ENCODE data around the gene PKMYT1.
"Not testable (repeated sequence)": the region's sequence is repeated elsewhere in the genome, so short reads cannot be mapped to it uniquely, and the experiment has no call there.

Gene PKMYT1

DNA sequence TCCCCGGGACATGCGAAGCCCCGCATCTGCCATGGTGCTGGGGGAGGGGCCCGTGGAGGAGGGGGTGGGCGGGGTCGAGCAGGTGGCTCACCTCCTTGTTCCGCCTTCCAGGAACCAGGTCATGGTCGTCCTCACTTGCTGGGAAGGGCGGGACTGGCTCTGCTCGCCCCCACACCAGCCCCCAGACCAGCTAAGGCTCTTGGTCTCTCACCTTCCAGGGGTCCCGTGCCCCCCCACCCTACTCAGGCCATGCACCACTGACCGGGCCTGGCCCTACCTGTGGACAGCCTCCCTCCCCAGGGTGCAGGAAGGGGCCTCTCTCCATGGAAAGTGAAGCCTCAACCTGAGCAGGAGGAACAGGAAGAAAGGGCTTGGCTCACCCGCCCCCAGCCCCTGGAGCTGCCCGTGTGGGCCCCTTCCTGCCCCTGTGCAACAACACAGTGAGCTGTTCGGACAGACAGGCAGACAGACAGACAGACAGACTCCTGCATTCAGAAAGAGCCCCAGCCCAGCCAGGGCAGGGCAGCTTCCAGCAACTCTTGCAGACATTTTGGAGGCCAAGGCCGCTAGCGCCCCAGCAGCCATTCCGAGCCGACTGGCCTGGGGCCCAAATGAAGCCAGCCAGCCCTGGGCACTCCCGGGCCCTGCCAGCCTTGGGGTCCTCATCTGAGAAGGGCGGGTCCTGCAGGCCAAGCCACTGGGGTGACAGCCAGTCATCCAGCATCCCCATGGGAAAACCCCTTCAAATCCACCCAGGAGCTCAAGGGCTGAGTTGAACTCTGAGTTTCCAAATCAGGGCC is 24.3 kb downstream of the PKMYT1 start:
- no peak for DNase-seq

DNA sequence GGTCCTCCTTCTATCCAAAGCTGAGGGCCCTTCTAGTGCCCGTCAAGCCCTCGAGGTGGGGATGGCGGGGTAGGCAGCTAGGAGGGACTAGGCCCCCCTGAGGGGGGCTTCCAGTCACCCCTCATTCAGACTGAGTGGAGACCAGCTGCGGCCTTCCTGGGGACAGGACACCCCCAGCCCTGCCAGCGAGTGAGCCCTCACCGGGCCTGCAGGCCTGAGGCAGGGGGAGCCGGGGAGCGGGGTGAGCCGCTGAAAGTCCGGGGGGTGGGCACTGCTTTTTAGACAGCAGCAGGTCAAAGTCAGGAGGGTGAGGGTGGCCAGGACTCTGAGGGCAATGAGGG is 24.8 kb downstream of the PKMYT1 start:
- no peak for DNase-seq

DNA sequence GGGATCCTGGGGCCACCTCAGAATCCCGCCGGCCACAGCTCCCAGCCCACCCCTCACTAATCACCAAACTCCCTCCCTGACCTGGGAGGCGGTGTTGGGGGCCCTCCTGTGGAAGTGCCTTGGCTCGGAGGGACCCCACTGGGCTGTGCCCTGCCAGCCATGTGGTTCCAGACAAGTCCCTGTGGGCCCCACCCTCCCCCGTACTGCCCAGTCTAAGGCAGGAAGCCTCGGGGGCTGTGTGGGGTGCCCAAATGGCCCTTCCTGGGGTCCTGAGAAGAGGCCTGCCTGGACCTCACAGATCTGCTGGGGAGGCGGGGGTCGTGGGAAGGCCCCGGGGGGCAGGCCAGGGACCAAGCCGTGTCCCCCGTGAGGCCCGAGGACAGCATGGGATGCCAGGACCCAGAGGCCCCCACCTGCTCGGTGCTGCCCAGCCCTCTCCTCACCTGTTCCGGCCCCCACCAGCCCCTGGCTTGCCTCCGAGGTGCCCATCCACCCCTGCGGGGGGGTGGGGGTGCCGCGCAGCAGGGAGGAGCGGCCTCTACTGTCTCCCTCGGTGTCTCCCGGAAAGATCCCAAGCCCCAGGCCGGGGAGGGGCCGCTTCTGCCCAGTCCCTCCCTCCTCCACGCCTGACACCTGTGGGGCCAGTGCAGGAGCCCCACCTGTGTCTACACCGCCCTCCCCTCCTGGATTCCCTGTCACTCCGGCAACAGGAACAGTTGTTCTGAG is 25.4 kb downstream of the PKMYT1 start:
- no peak for DNase-seq

- DNase-seq, result no peak
Measured at GRCh38 chr16:2953706-2954627, 26.3 kb downstream of the PKMYT1 start.

GRCh38 chr16:2952679-2953078 is 27.6 kb downstream of the PKMYT1 start:
- DNase-seq, result no peak

DNA sequence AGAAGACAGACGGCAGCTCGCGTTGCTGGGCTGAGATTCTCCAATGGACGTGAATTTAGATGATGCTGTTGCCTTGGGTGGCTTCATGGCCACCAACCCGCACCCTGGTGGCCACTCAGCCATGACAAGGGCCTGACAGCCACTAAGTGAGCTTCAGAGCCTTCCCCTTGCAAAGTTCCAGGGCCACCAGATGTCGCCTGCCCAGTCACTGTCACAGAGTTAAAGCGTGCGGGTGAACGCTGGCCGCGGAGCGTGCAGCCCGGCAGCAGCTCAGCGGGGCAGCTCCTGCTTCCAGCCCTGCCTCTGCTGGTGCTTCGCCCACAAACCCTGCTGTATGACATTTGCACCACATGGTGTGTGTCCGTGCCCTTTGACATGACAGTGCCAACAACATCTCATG is 29.5 kb downstream of the PKMYT1 start:
- DNase-seq, result no peak

DNA sequence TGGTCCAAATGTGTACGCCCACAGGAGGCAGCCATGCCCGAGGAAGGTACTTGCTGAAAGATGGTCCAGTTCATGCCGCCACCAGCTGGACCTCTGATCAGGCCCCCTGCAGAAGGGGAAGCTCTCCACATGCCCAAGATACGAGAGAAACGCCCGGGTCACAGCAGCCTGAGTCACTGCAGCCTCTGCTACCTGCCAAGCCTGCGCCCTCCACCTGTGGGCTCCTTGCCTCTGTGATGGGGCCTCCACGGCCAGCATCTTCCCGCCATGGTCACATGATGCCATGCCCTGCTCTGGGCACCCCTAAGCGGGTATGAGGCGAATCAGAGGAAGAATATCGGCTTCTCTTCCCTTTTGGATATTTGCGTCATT is 29.9 kb downstream of the PKMYT1 start:
- DNase-seq, result no peak

DNA sequence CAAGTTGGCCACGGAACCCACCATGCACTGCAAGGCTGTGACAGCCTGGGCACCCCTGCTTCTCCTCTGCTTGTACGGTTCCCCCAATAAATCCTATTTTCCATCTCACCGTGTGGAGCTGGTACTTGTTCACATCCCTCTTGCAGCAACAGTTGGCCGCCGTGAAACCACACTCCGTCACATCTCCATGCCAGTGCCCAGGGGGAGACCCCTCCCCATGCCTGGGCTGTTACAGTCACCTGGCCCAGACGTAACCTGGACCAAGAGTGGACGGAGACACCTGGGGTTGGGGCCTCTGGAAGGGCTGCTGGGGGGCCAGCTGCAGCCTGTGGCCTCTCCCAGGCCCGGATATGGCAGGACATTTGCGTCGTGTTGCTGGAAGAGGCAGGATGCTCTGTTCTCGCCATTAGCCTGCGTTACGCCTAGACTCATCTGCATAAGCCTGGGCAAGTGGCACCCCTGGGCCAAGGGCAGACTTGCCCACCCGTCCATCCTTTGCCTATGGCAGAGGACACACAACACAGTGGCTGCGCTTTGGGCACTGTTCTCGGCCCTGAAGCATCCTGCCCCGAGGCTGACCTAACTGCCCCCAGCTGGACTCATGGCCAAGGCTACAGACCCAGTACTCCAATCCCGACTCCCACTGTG is 30.4 kb downstream of the PKMYT1 start:
- no peak for DNase-seq

DNA sequence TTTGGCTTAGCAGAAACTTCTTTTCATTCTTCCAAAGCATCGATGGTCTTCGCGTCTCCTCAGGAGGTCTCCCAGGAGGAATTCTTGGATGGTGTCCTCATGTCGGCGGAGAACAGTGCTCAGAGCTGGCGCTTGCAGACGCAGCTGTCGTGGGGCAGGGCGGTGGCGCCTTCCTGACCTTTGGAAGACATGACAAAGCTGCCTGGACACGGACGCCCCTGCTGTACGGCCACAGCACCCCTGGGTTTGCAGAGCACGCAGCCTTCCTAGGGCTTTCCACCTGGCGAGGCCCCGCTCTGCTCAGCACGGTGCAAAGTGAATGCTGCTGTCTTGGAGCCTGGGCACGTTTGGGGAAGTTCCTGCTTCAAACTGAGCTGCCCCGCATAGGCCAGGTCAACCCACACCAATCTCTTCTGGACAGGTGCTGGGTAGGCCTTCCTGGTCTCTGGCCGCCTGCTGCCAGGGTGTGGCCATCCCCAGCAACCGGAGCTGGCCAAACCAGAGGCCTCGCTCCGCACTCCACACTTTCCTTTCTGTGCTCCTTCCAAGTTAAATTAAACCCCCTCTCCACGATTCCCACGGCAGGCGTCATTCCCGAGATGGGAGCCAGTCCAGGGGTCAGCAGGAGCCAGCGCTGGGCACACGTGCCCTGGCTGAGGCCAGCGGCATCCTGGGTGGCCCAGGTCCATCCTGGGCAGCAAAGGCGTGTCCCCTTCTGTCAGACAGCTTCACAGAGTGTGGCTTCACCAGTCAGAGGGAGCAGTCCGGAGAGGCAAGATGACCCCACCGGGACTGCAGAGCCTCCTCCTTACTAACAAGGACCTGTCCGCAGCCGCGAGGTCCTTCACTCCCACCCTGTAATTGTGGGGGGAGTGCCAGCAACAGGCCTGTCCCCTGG is 31.2 kb downstream of the PKMYT1 start:
- DNase-seq, result no peak

DNA sequence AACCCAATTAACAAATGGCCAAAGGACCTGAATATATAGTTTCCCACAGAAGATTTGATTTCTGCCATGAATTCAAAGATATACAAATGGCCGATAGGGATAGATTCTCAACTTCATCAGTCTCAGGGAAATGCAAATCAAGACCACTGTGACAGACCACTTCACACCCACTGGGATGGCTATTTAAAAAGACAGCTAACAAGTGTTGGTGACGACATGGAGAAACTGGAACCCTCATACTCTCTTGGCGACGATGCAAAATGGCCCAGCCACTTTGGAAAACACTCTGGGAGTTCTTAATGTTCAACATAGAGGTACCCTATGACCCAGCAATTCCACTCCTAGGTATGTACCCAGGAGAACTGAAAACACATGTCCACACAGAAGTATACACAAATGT is 33.6 kb downstream of the PKMYT1 start:
- DNase-seq, result no peak

DNA sequence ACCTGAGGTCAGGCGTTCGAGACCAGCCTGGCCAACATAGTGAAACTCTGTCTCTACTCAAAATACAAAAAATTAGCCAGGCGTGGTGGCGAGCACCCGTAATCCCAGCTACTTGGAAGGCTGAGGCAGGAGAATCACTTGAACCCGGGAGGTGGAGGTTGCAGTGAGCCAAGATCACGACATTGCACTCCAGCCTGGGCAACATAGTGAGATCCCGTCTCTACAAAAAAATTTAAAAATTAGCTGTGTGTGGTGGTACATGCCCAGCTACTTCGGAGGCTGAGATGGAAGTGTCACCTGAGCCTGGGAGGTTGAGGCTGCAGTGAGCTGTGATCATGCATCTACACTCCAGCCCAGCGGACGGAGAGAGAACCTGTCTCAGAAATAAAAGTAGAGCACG is 36.5 kb downstream of the PKMYT1 start:
- DNase-seq, result not testable (repeated sequence)

DNA sequence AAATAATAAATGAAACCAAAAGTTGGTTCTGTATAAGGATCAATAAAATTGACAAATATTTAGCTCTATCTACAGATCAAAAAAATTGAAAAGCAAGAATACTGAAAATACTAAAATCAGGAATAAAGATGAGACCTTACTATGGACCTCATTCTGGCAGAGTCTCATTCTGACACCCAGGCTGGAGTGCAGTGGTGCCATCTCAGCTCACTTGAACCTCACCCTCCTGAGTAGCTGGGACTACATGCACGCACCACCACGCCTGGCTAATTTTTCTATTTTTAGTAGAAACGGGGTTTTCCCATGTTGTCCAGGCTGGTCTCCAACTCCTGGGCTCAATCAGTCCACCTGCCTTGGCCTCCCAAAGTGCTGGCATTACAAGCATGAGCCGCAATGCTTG is 38.2 kb downstream of the PKMYT1 start:
- no peak for DNase-seq

DNA sequence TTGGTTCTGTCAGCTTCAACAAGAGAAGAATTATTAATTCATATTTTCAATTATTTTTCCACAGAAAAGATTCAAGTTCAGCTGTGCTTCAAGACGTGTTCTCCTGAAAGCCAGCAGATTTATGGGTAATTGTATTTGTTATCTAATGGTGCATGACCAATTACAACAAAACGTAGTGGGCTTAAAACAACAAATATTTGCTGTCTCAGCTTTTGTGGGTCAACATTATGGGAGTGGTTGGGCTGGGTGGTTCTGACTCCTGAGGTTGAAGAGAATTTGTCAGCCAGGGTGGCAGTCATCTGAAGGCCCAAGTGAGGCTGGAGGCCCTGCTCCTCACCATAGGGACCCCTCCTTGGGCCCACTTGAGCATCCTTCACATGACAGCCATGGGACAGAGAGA is 40.3 kb downstream of the PKMYT1 start:
- DNase-seq, result no peak

DNA sequence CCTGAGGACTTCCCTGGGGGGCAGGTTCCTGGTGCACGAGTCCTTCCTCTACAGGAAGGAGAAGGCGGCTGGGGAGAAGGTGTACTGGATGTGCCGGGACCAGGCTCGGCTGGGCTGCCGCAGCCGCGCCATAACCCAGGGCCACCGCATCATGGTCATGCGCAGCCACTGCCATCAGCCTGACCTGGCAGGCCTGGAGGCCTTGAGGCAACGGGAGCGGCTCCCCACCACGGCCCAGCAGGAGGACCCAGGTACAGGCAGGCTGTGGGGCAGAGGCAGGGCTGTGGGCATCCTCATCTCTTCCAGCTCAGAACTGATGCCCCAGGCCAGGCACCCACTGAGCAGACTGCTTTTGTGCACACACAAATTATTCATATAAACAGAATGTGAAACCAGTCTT is 42.0 kb downstream of the PKMYT1 start:
- no peak for DNase-seq

GRCh38 chr16:2937170-2937569 is 43.1 kb downstream of the PKMYT1 start:
- no peak for DNase-seq

DNA sequence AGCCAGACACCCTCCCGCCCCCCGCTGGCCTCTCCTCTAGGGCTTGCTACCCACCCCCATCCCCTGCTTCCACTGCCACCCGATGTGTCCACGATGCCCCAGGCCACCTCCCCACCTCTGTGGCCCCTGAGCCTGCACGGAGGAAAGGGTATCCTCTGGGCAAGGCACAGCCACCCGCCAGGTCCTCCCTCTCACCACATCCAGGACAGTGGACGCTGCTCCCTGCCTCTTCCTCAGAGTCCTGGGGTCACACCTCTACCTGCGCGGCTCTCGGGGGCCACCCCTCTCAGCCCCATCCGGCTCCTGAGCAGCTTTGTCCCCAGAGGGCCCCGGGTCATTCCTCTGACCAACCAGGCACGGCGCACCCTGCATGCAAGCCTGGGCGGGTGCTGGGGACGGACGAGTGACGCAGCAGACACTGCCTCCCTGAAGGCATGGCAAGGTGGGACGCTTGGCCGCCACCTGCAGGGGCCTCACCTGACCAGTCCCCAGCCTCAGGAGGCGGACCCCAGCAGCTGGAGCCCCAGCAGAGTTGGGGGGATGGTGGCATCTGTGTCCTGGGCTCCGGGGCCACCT is 43.7 kb downstream of the PKMYT1 start:
- DNase-seq, result no peak

GRCh38 chr16:2934450-2934849 is 45.8 kb downstream of the PKMYT1 start:
- no peak for DNase-seq

GRCh38 chr16:2933701-2934100 is 46.5 kb downstream of the PKMYT1 start:
- DNase-seq, result no peak

- DNase-seq, result no peak
Measured at GRCh38 chr16:2933136-2933535, 47.1 kb downstream of the PKMYT1 start.

DNA sequence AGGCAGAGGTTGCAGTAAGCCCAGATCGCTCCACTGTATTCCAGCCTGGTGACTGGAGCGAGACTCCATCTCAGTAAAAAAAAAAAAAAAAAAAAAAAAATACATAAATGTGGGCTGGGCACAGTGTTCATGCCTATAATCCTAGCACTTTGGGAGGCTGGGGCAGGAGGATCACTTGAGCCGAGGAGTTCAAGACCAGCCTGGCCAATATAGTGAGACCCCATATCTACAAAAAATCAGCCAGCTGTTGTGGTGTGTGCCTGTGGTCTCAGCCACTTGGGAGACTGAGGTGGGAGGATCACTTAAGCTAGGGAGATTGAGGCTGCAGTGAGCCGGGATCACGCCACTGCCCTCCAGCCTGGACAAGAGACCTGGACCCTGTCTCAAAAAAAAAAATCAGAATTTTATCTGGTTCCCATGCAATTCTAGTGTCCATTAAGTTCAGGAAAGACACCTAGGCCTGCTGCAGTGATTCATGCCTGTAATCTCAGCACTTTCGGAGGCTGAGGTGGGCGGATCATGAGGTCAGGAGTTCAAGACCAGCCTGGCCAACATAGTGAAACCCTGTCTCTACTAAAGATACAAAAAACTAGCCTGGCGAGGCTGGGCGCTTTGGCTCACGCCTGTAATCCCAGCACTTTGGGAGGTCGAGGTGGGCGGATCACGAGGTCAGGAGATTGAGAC is 48.9 kb downstream of the PKMYT1 start:
- not testable (repeated sequence) for DNase-seq

GRCh38 chr16:2930236-2930635 is 50.0 kb downstream of the PKMYT1 start:
- DNase-seq, result no peak
